ENCODE measurements around the gene RNF14.
"Not testable (repeated sequence)": the region's sequence is repeated elsewhere in the genome, so short reads cannot be mapped to it uniquely, and the experiment has no call there.

The RNF14 gene

GRCh38 chr5:142011572-142012185 is 42.8 kb downstream of the RNF14 start:
- H3K27ac ChIP-seq = no peak overlapping the region
- DNase-seq (ENCODE audit: low read depth, low spot score) = no peak

DNA sequence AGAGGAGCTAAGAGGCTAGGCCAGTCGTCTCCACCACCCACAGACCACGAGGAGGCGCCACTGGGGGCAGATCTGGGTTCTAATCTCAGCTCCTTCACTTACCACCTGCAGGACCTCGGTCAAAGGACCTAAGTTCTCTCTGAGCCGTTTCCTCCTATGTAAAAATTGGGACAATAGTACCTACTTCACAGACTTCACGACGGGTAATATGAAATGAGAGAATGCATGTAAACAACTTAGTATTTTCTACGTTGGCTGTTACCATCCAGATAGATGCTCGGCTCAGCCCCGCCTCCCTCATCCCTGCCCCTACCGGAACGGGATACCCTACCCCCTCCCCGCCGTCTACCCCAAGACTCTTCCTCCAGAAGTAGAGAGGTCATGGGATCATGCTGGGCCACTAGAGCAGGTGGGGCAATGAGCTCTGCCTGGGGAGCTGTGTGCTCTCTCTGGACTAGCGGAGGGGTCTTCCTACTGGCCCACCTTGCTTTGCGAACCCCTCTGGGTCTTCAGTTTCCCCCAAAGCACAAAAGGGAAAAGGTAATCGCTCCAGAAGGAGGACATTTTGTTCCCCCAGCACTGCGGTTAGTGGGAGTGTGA is 43.4 kb downstream of the RNF14 start:
- H3K27ac ChIP-seq = peak overlapping the region; percentile 50
- DNase-seq (ENCODE audit: low read depth, low spot score) = no peak

GRCh38 chr5:142012792-142013388 is 44.0 kb downstream of the RNF14 start, which contains the start of gene GNPDA1:
Gene GNPDA1, minus strand, starts transcription at chr5:142013027. Its CDS starts 992 bp downstream, at chr5:142012035.
- DNase-seq (ENCODE audit: low read depth, low spot score) = peak; percentile 20
- H3K27ac ChIP-seq = peak within 1 kb of the TSS; percentile 50

DNA sequence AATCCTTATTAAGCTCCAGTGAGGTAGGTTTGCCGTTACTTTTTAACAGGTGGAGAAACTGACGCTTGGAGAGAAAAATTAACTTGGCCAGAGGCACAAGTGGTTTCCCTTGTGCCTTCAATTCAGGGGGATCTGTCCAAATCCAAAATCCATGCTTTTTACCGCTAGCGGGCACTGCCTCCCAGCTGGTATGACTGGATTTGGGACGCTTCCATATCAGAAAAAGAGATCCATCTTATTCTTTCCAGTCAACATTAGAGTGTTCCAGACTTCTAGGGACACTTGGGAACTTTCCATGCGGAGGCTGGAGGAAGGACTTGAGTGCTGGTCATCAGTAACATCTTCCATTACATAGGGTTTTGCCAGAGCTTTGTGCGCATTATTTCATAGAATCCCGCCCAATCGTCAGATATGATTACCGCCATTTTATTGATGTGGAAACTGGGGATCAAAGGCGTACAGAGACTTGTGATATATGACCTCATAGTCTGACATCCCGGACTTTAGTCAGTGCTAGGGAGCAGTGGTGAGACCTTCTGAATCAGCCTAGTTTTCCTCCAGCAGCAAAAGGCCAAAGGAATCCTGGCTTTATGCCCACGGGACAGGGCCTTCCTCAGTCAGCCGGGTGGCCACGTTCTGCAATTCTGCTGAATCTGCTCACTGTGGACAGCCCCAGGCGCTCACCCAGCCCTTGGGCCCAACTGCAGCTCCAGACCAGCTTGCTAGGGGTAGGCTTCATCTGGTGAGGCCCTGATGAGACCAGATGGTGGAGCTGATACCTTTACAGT is 45.0 kb downstream of the RNF14 start:
- no peak for DNase-seq (ENCODE audit: low read depth, low spot score)
- H3K27ac ChIP-seq = peak overlapping the region; percentile 50

GRCh38 chr5:142014911-142015584 is 46.1 kb downstream of the RNF14 start:
- peak; percentile 41 for DNase-seq (ENCODE audit: low read depth, low spot score)
- H3K27ac ChIP-seq = peak overlapping the region; percentile 60

- no peak for DNase-seq (ENCODE audit: low read depth, low spot score)
- peak overlapping the region; percentile 60 for H3K27ac ChIP-seq
These were observed 47.1 kb downstream of the RNF14 start for GRCh38 chr5:142015781-142016533.

GRCh38 chr5:142016556-142016955 is 47.7 kb downstream of the RNF14 start:
- peak overlapping the region; percentile 60 for H3K27ac ChIP-seq
- no peak for DNase-seq (ENCODE audit: low read depth, low spot score)

GRCh38 chr5:142017832-142018427 is 49.0 kb downstream of the RNF14 start:
- DNase-seq (ENCODE audit: low read depth, low spot score) = no peak
- no peak overlapping the region for H3K27ac ChIP-seq

- no peak for DNase-seq (ENCODE audit: low read depth, low spot score)
- H3K27ac ChIP-seq = no peak overlapping the region
These were observed 51.3 kb downstream of the RNF14 start for GRCh38 chr5:142020122-142020659.

DNA sequence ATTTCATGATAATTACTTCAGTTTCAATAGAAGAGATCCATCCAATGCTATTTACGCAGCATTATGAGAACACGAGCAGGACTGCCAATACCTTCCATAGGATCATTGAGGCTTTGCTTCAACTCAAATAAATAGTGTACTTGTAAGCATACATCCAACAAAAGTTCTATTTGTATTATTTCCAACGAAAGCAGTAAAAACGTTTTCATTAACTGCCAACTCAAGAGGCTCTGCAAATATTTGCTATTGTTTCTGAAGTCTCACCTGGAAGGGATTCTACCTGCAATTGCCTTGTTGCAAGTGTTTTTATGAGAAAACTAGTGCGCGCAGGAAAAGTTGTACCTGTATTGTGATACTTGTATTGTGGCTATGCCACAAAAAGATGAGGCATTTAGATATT is 54.9 kb downstream of the RNF14 start:
- no peak overlapping the region for H3K27ac ChIP-seq
- no peak for DNase-seq (ENCODE audit: low read depth, low spot score)

DNA sequence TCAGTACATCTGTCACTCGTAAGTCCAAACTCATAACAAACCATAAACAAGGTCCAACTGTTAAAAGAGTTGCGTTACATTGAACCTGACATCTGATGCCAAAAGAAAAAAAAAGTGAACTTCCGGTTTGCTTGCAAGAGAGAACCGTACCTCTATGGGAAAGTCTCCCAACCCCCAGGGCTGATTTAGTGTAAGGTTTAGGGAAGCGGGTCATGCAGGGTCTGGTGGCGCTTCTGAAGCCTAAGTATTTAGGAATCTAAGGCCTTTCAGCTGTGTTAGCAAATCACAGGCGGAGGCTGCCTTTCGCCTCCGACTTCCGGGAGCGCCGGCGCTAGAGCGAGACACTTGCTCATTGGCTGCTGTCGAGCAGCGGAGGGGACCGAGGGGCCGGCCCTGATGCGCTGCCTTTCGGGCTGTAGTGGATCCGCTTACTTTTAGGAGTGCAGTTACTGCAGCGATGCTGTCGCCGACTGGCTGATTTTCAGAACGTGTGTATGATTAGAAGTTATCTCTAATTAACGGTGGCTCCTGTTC is 55.9 kb downstream of the RNF14 start:
- no peak for DNase-seq (ENCODE audit: low read depth, low spot score)
- peak overlapping the region; percentile 67 for H3K27ac ChIP-seq

- H3K27ac ChIP-seq = no peak overlapping the region
- DNase-seq (ENCODE audit: low read depth, low spot score) = no peak
These were observed 56.7 kb downstream of the RNF14 start for GRCh38 chr5:142025637-142026036.

GRCh38 chr5:142032150-142032549 is 63.2 kb downstream of the RNF14 start:
- no peak overlapping the region for H3K27ac ChIP-seq
- no peak for DNase-seq (ENCODE audit: low read depth, low spot score)

DNA sequence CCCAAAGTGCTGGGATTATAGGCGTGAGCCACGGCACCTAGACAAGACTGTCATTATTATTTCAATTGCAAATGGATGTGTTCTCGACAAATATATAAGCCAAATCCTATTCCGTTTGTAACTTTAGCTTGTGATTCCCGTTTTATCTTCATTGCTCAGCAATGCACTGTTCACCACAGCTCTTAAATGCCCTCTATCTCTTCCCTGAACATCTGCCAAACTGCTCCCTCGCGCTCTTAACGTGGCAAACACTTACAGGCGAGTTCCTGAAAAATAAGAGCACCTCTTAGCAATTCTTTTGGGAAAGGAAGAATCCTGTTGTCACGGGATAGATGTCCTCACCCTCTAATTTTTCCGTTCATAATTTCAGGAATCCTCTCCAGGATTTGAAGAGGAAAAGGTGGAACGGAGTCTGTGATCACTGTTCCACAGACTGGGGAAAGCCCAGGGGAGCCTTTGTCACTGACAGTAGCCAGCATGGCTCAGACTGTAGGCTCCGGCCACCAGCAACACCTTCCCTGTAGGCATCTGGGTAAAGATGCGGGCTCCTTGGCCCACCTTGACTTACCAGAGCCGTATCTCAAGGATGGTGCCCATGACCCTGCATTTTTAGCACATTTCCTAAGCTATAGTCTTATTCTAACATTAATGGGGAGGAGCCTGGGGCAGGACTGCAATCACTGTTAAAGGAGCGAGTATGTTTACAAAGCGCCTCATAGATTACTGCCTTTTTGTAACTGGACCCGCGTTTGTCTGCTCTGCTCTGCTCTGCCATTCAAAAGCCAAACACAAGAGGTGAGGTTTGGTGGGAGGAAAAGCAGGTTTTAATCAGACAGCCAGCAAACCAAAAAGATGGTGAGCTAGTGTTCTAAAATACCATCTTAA is 64.1 kb downstream of the RNF14 start:
- no peak overlapping the region for H3K27ac ChIP-seq
- DNase-seq (ENCODE audit: low read depth, low spot score) = no peak

DNA sequence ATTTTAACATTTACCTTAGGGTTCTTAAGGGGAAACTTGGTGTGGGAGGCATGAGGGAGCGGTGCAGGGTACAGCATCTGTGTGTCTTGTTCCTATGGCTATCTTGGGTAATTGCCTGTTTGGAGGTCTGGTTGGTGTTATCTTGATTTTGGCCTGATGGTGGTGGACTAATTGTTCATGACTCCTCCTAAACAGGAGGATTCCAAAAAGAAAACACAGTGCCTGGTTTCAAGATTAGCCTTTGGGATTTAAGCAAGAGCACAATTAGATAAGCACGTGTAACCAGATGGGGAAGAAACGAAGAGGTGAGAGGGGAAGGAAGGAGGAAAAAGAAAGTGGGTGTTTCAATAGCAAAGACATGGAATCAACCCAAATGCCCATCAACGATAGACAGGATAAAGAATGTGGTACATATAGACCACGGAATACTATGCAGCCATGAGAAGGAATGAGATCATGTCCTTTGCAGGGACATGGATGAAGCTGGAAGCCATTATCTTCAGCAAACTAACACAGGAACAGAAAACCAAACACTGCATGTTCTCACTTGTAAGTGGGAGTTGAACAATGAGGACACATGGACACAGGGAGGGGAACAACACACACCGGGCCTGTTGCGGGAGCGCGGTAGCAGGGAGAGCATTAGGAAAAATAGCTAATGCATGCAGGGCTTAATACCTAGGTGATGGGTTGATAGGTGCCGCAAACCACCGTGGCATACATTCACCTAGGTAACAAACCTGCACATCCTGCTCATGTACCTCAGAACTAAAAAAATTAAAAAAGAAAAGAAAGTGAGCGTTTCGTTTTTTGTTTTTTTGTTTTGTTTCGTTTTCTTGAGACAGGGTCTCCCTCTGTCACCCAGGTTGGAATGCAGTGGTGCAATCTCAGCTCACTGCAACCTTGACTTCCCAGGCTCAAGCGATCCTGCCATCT is 65.0 kb downstream of the RNF14 start:
- not testable (repeated sequence) for DNase-seq (ENCODE audit: low read depth, low spot score); H3K27ac ChIP-seq

GRCh38 chr5:142034994-142035393 is 66.1 kb downstream of the RNF14 start:
- no peak for DNase-seq (ENCODE audit: low read depth, low spot score)
- H3K27ac ChIP-seq = no peak overlapping the region

- no peak for DNase-seq (ENCODE audit: low read depth, low spot score)
- H3K27ac ChIP-seq = no peak overlapping the region
These were observed 68.0 kb downstream of the RNF14 start for GRCh38 chr5:142036918-142037317.
